Measurements from ENCODE around the gene UTF1. TPM values are rescaled to one million over a fixed set of nuclear protein-coding genes. Genes with fewer than 3 reads are reported as not detected.

The UTF1 gene
- total RNA-seq, 2 donors from 2014 or later = not detected

GRCh38 chr10:133249975-133250754 lies 20.1 kb downstream of the UTF1 start:
- DNase-seq (ENCODE audit: low spot score) (no peak), ATAC-seq (ENCODE audit: insufficient number of reproducible peaks, low FRiP score, low read depth) (no peak)
- no peak for TF ChIP-seq CTCF (IDR thresholded peaks at IDR 0.05)
- H3K36me3 ChIP-seq = no peaks in the 10 kb centered on the region
- no peaks in the 10 kb centered on the region for H3K27me3 ChIP-seq (replicated peaks; ENCODE audit: insufficient read depth)
- H3K9me3 ChIP-seq = no peaks in the 10 kb centered on the region
- no peak overlapping the region for H3K27ac ChIP-seq
- no peaks in the 10 kb centered on the region for H3K4me1 ChIP-seq (ENCODE audit: control insufficient read depth in 1 of 2, low read depth in 2 of 2)
- no peak overlapping the region for H3K4me3 ChIP-seq

GRCh38 chr10:133251388-133252222 lies 21.6 kb downstream of the UTF1 start:
- no peak overlapping the region for H3K4me3 ChIP-seq
- H3K27me3 ChIP-seq (replicated peaks; ENCODE audit: insufficient read depth) = no peaks in the 10 kb centered on the region
- H3K9me3 ChIP-seq = no peaks in the 10 kb centered on the region
- H3K4me1 ChIP-seq (ENCODE audit: control insufficient read depth in 1 of 2, low read depth in 2 of 2) = no peaks in the 10 kb centered on the region
- no peaks in the 10 kb centered on the region for H3K36me3 ChIP-seq
- DNase-seq (ENCODE audit: low spot score) (no peak), ATAC-seq (ENCODE audit: insufficient number of reproducible peaks, low FRiP score, low read depth) (no peak)
- TF ChIP-seq CTCF (IDR thresholded peaks at IDR 0.05) = no peak
- no peak overlapping the region for H3K27ac ChIP-seq

GRCh38 chr10:133252223-133252552 lies 22.2 kb downstream of the UTF1 start:
- no peaks in the 10 kb centered on the region for H3K4me1 ChIP-seq (ENCODE audit: control insufficient read depth in 1 of 2, low read depth in 2 of 2)
- no peak for TF ChIP-seq CTCF (IDR thresholded peaks at IDR 0.05)

GRCh38 chr10:133253361-133253955 lies 23.4 kb downstream of the UTF1 start:
- H3K36me3 ChIP-seq = no peaks in the 10 kb centered on the region
- no peak for ATAC-seq (ENCODE audit: insufficient number of reproducible peaks, low FRiP score, low read depth)
- no peaks in the 10 kb centered on the region for H3K27me3 ChIP-seq (replicated peaks; ENCODE audit: insufficient read depth)
- DNase-seq (ENCODE audit: low spot score) = no peak
- peaks cover 3 to 11% of the 10 kb centered on the region in 2 donors for H3K4me1 ChIP-seq (ENCODE audit: control insufficient read depth in 1 of 2, low read depth in 2 of 2)
- no peaks in the 10 kb centered on the region for H3K9me3 ChIP-seq
- no peak overlapping the region for H3K27ac ChIP-seq
- no peak overlapping the region for H3K4me3 ChIP-seq
- TF ChIP-seq CTCF (IDR thresholded peaks at IDR 0.05) = no peak

More at GRCh38 chr10:133252223-133252552, 22.2 kb downstream of the UTF1 start:
- H3K36me3 ChIP-seq = no peaks in the 10 kb centered on the region
- no peak overlapping the region for H3K4me3 ChIP-seq
- no peaks in the 10 kb centered on the region for H3K27me3 ChIP-seq (replicated peaks; ENCODE audit: insufficient read depth)
- ATAC-seq (ENCODE audit: insufficient number of reproducible peaks, low FRiP score, low read depth) (no peak), DNase-seq (ENCODE audit: low spot score) (no peak)
- no peak overlapping the region for H3K27ac ChIP-seq
- no peaks in the 10 kb centered on the region for H3K9me3 ChIP-seq

Measured in thoracic aorta (tissue), 2 donors.